ENCODE results near the gene TBC1D22B.

GRCh38 chr6:37260444-37260843 lies 2.9 kb downstream of the TBC1D22B start:
- TF ChIP-seq CTCF (IDR thresholded peaks at IDR 0.05) (no peak), POLR2A (IDR thresholded peaks at IDR 0.05) (no peak)
